Ovary (tissue), 9 donors: ENCODE measurements around the gene COLQ. TPM values are rescaled to one million over a fixed set of nuclear protein-coding genes. Genes with fewer than 3 reads are reported as not detected.

Experiments used
- DNase-seq, 5 donors: peaks; one replicate each; pipeline ENCODE4 v3.0.0-alpha.2; 2019 to 2020
- H3K27ac ChIP-seq, 2 donors: fragments of 200-600 bp; one replicate each; pipeline versions ENCODE4 v1.5.1 to v1.8.0; 2019 to 2022
- H3K27me3 ChIP-seq: fragments of 200-600 bp; one replicate; pipeline ENCODE4 v1.8.0; 2022
- H3K36me3 ChIP-seq: fragments of 200-600 bp; sonication (generic); one replicate; pipeline ENCODE4 v1.5.1; 2019
- H3K4me1 ChIP-seq: one replicate; pipeline ENCODE4 v1.8.1; 2013; ENCODE audit warnings: mild to moderate bottlenecking, moderate library complexity; ENCODE audit not compliant: insufficient read depth
- H3K4me3 ChIP-seq: fragments of 200-600 bp; sonication (generic); one replicate; pipeline ENCODE4 v1.5.1; 2017
- H3K9me3 ChIP-seq, 2 donors: fragments of 200-600 bp in 1 of 2; sonication (generic) in 1 of 2; one replicate each; pipeline versions ENCODE4 v1.5.1 to v1.8.1; 2013 to 2019; ENCODE audit warnings: mild to moderate bottlenecking in 1 of 2, moderate library complexity in 1 of 2
- EP300 ChIP-seq: sonication (generic); formaldehyde crosslinking; IDR thresholded peaks from one replicate; pipeline ENCODE4 v1.6.1; 2017; ENCODE audit warnings: antibody characterized with exemption
- POLR2A ChIP-seq: fragments of 450-650 bp; IDR thresholded peaks from one replicate; pipeline ENCODE4 v1.6.1; 2017; ENCODE audit warnings: antibody characterized with exemption, mild to moderate bottlenecking, moderate library complexity
- WGBS, 3 donors: extraction: QIAGEN DNeasy Blood & Tissue Kit in 1 of 3; methylation state at CpG; one replicate each; pipeline versions ENCODE4 v1.1.5 to v1.1.7; 2013 to 2017; 5-methylcytosine and 5-hydroxymethylcytosine counted together
- intact Hi-C, 4 donors: fragments of 100-400 bp; cut with DNase I; formaldehyde crosslinking; loops; one replicate each; pipeline versions ENCODE4 v1.11.0 to v1.15.1; 2022 to 2023
- polyA plus RNA-seq, 2 donors: library from polyadenylated mRNA; stranded (reverse); fragments of 200-250 nt in 1 of 2; fragments of 350-450 nt in 1 of 2; fragmentation: Illumina TruSeq in 1 of 2; extraction: RNeasy Lipid Tissue Mini Kit (QIAGEN cat#74804) in 1 of 2; gene quantifications; one replicate each; pipeline ENCODE4 v1.2.3, GENCODE V29; 2013 to 2014
- total RNA-seq, 7 donors: library from RNA; depleted of rRNA in 2 of 7; stranded (reverse); fragments of >200 nt in 2 of 7; fragmentation: NEBNext Ultra II Directional in 3 of 7; extraction: Animal tissue kit (Norgen Biotek cat#: 25700) in 3 of 7; gene quantifications; one replicate each; pipeline versions ENCODE4 v1.1.0 to v1.2.4, GENCODE V29; 2016 to 2023
- TF ChIP-seq, protein P1 (sequence below), 3 donors: fragments of 450-650 bp in 2 of 3; fragments of 200-600 bp in 1 of 3; IDR thresholded peaks; one replicate each; pipeline versions ENCODE4 v1.5.1 to v1.8.0; 2016 to 2022; ENCODE audit warnings: antibody characterized with exemption in 3 of 3, mild to moderate bottlenecking in 1 of 3
- donor health status: DM: no; HTN: no; CAD: no; lungs with moderate emphysema.
- donor health status: DM: no; HTN: no; CAD: no.
- donor health status: Bipolar disorder and iron deficiency.
- donor health status: DM: yes; HTN: yes; CAD: no.
- donor health status: DM: no; HTN: no; CAD: no.
- donor health status: DM: yes; HTN: yes; CAD: no.

Gene COLQ
- total and polyA plus RNA-seq, 9 donors: 1.9 to 6.1 (median 3.1) TPM

DNA sequence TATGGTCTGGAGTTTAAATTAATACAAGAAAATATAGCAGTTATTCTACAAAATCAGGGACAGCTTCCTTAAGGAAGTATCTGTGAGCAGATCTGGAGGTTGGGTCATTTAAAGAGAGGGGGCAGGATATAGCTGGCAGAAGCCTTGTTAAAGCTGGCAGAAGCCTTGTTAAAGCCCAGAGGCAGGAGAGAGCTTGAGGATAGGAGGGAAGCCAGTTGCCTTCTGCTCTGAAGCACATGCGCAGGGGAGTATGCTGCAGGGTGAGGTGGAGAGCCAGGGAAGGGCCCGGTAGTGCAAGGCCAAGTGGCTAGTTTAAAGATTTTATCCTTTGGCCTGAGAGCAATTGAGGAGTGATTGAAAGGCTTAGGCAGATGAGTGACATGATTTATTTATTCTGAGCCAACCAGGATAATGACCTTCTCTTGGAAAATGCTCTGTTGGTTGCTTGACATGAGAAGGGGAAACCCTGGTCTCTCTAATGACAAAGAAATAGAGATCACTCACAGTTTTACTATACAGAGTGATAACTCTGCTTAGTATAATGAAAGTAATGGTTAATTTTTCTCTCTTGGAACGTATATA is 90.2 kb downstream of the COLQ start:
- H3K4me3 ChIP-seq: no peak overlapping the region
- no peaks in the 10 kb centered on the region for H3K36me3 ChIP-seq
- TF ChIP-seq POLR2A: no peak
- TF ChIP-seq EP300: no peak
- TF ChIP-seq, protein P1, sequence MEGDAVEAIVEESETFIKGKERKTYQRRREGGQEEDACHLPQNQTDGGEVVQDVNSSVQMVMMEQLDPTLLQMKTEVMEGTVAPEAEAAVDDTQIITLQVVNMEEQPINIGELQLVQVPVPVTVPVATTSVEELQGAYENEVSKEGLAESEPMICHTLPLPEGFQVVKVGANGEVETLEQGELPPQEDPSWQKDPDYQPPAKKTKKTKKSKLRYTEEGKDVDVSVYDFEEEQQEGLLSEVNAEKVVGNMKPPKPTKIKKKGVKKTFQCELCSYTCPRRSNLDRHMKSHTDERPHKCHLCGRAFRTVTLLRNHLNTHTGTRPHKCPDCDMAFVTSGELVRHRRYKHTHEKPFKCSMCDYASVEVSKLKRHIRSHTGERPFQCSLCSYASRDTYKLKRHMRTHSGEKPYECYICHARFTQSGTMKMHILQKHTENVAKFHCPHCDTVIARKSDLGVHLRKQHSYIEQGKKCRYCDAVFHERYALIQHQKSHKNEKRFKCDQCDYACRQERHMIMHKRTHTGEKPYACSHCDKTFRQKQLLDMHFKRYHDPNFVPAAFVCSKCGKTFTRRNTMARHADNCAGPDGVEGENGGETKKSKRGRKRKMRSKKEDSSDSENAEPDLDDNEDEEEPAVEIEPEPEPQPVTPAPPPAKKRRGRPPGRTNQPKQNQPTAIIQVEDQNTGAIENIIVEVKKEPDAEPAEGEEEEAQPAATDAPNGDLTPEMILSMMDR (IDR thresholded peaks at IDR 0.05): no peak
- DNase-seq: no peak
- H3K27me3 ChIP-seq: no peaks in the 10 kb centered on the region
- WGBS, 3 donors: 75 to 83% (median 77%) methylated on average over 3 of the region's 3 CpGs
- no peak overlapping the region for H3K27ac ChIP-seq
- intact Hi-C loops: loop anchor here in 1 of 4 donors (10.0 kb wide), 1 partner anchor 133 kb away; no protein-coding TSS in a partner anchor
- peaks cover 9% of the 10 kb centered on the region for H3K4me1 ChIP-seq
- no peaks in the 10 kb centered on the region for H3K9me3 ChIP-seq

GRCh38 chr3:15430624-15431023 is 90.9 kb downstream of the COLQ start:
- 79 to 93% (median 87%) methylated on average over 1 of the region's 1 CpG for WGBS, 3 donors

GRCh38 chr3:15429080-15429479 is 92.4 kb downstream of the COLQ start:
- no peak for DNase-seq
- no peaks in the 10 kb centered on the region for H3K36me3 ChIP-seq
- no peaks in the 10 kb centered on the region for H3K27me3 ChIP-seq
- intact Hi-C loops: loop anchor here in 1 of 4 donors (10.0 kb wide), 1 partner anchor 126 kb away; no protein-coding TSS in a partner anchor
- H3K27ac ChIP-seq: no peak overlapping the region
- TF ChIP-seq, protein P1 (IDR thresholded peaks at IDR 0.05): no peak
- TF ChIP-seq POLR2A: no peak
- no peak for TF ChIP-seq EP300
- peaks cover 9% of the 10 kb centered on the region for H3K4me1 ChIP-seq
- WGBS, 3 donors: 78 to 87% (median 86%) methylated on average over 6 of the region's 6 CpGs
- no peaks in the 10 kb centered on the region for H3K9me3 ChIP-seq
- H3K4me3 ChIP-seq: peak overlapping the region; percentile 73

More at GRCh38 chr3:15430624-15431023, 90.9 kb downstream of the COLQ start:
- intact Hi-C loops: loop anchor here in 1 of 4 donors (10.0 kb wide), 1 partner anchor 134 kb away; no protein-coding TSS in a partner anchor
- no peaks in the 10 kb centered on the region for H3K36me3 ChIP-seq
- no peak for DNase-seq
- TF ChIP-seq, protein P1 (IDR thresholded peaks at IDR 0.05): no peak
- TF ChIP-seq POLR2A: no peak
- no peak for TF ChIP-seq EP300
- no peak overlapping the region for H3K4me3 ChIP-seq
- peaks cover 9% of the 10 kb centered on the region for H3K4me1 ChIP-seq
- no peaks in the 10 kb centered on the region for H3K27me3 ChIP-seq
- H3K27ac ChIP-seq: no peak overlapping the region
- no peaks in the 10 kb centered on the region for H3K9me3 ChIP-seq

- H3K27me3 ChIP-seq: no peaks in the 10 kb centered on the region
- no peaks in the 10 kb centered on the region for H3K36me3 ChIP-seq
- TF ChIP-seq, protein P1 (IDR thresholded peaks at IDR 0.05): no peak
- TF ChIP-seq POLR2A: no peak
- TF ChIP-seq EP300: no peak
- peak overlapping the region; percentile 73 for H3K4me3 ChIP-seq
- H3K27ac ChIP-seq: no peak overlapping the region
- H3K9me3 ChIP-seq: no peaks in the 10 kb centered on the region
- intact Hi-C loops: loop anchor here in 1 of 4 donors (10.0 kb wide), 1 partner anchor 126 kb away; no protein-coding TSS in a partner anchor
- peaks cover 9% of the 10 kb centered on the region for H3K4me1 ChIP-seq
- DNase-seq: no peak
- 0 to 11% (median 4%) methylated on average over 9 of the region's 9 CpGs for WGBS, 3 donors
These were observed 93.0 kb downstream of the COLQ start for GRCh38 chr3:15428539-15428938.
